VCaP (cell line): ENCODE measurements around the gene PIGS.
"Not testable (repeated sequence)": the region's sequence is repeated elsewhere in the genome, so short reads cannot be mapped to it uniquely, and the experiment has no call there.

Experiments
- H3K27ac ChIP-seq: fragments of 450-650 bp; 2 replicates; pipeline ENCODE4 v1.5.1; 2017
- CTCF ChIP-seq: fragments of 450-650 bp; conservative IDR thresholded peaks from 2 replicates; pipeline ENCODE4 v1.5.1; 2017; ENCODE audit warnings: mild to moderate bottlenecking, moderate library complexity

The PIGS gene

GRCh38 chr17:28527181-28527681, 44.1 kb downstream of the PIGS start:
- no peak for TF ChIP-seq CTCF
- peak overlapping the region; percentile 86 for H3K27ac ChIP-seq

- no peak for TF ChIP-seq CTCF
- peak overlapping the region; percentile 86 for H3K27ac ChIP-seq
Measured at GRCh38 chr17:28526381-28526780, 44.9 kb downstream of the PIGS start.

GRCh38 chr17:28524476-28525424, 46.6 kb downstream of the PIGS start:
- TF ChIP-seq CTCF = no peak
- peak overlapping the region; percentile 86 for H3K27ac ChIP-seq

GRCh38 chr17:28523876-28524275, 47.4 kb downstream of the PIGS start:
- H3K27ac ChIP-seq = peak overlapping the region; percentile 86; the same call in 1 of the 2 replicates
- no peak for TF ChIP-seq CTCF

- no peak overlapping the region; the same call in 1 of the 2 replicates for H3K27ac ChIP-seq
- no peak for TF ChIP-seq CTCF
Measured at GRCh38 chr17:28523186-28523585, 48.1 kb downstream of the PIGS start.

- H3K27ac ChIP-seq = not testable (repeated sequence)
Measured at GRCh38 chr17:28522281-28522680, 49.0 kb downstream of the PIGS start.

GRCh38 chr17:28521311-28522085, 49.8 kb downstream of the PIGS start:
- TF ChIP-seq CTCF = no peak
- no peak overlapping the region for H3K27ac ChIP-seq
